ENCODE results near the gene DDX20. TPM values are rescaled to one million over a fixed set of nuclear protein-coding genes. Genes with fewer than 3 reads are reported as not detected.
"Not testable (repeated sequence)": the region's sequence is repeated elsewhere in the genome, so short reads cannot be mapped to it uniquely, and the experiment has no call there.

DDX20 gene
- total RNA-seq, 2 donors from 2014 or later, result 15.9 to 33.9 TPM

DNA sequence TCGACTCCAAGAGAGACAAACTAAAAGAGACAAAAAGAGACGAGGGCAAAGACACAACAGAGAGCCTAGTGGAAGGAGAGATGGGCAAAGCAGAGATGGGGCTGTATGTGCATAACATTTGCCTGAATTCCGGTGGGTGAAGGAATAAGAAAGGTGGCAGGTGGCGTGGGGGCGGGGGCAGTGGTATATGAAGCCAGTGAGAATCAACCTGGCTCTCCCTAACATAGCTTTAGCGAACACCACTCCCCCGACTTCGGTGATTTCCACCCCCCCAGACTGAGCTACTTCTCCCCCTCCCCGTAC is 17.6 kb upstream of the DDX20 start:
- no peaks in the 10 kb centered on the region for H3K27me3 ChIP-seq (replicated peaks; ENCODE audit: insufficient read depth)
- no peaks in the 10 kb centered on the region for H3K36me3 ChIP-seq
- WGBS, result 12% methylated on average over 9 of the region's 9 CpGs
- intact Hi-C loops (cut with DNase I), result no loop called here
- H3K4me1 ChIP-seq (replicated peaks), result no peaks in the 10 kb centered on the region
- H3K9me3 ChIP-seq, result no peaks in the 10 kb centered on the region
- no peak for TF ChIP-seq POLR2A (IDR thresholded peaks at IDR 0.05)
- TF ChIP-seq, protein P1, sequence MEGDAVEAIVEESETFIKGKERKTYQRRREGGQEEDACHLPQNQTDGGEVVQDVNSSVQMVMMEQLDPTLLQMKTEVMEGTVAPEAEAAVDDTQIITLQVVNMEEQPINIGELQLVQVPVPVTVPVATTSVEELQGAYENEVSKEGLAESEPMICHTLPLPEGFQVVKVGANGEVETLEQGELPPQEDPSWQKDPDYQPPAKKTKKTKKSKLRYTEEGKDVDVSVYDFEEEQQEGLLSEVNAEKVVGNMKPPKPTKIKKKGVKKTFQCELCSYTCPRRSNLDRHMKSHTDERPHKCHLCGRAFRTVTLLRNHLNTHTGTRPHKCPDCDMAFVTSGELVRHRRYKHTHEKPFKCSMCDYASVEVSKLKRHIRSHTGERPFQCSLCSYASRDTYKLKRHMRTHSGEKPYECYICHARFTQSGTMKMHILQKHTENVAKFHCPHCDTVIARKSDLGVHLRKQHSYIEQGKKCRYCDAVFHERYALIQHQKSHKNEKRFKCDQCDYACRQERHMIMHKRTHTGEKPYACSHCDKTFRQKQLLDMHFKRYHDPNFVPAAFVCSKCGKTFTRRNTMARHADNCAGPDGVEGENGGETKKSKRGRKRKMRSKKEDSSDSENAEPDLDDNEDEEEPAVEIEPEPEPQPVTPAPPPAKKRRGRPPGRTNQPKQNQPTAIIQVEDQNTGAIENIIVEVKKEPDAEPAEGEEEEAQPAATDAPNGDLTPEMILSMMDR (IDR thresholded peaks at IDR 0.05), result no peak
- no peak for TF ChIP-seq POLR2AphosphoS5 (IDR thresholded peaks at IDR 0.05)
- DNase-seq (ENCODE audit: low spot score), result no peak
- H3K27ac ChIP-seq, result peak overlapping the region; percentile 90 to 92
- peak overlapping the region; percentile 48 to 61 for H3K4me3 ChIP-seq

DNA sequence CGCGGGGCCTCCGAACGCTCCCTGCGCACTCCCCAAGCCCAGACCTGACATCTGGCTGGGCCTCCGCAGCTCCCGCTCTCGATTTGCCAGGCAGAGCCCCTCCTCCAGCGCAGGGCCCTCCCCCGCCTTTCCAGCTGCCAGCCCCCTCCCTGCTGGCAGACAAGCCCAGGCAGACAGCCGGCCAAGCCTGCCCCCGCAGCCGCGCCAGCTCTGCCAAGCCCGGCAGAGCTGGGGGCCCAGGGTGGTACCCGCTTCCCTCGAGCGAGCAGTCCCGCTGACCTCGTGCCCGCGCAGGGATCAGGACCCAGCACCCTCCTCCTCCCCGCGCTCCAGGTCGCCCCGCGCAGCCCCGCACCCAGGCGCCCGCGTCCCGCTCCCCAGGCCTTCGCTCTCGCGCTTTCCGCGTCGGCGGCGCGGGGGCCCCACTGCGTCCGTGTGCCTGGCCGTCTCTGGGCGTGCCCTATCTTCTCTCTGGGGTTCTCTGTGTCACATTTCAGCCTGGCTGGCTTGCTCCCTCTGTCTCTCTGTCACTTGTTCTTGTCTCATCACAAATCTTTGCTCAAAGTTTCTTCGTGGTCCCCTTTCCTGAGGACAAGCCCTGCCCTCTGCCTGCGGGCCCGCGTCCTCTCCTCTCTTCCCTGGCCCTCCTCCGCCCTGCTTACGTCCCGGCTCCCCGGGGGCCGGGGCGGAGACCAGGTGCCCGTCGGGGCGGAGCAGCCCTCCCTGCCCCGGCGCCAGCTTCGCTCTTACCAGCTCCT is 17.1 kb upstream of the DDX20 start:
- intact Hi-C loops (cut with DNase I), result no loop called here

DNA sequence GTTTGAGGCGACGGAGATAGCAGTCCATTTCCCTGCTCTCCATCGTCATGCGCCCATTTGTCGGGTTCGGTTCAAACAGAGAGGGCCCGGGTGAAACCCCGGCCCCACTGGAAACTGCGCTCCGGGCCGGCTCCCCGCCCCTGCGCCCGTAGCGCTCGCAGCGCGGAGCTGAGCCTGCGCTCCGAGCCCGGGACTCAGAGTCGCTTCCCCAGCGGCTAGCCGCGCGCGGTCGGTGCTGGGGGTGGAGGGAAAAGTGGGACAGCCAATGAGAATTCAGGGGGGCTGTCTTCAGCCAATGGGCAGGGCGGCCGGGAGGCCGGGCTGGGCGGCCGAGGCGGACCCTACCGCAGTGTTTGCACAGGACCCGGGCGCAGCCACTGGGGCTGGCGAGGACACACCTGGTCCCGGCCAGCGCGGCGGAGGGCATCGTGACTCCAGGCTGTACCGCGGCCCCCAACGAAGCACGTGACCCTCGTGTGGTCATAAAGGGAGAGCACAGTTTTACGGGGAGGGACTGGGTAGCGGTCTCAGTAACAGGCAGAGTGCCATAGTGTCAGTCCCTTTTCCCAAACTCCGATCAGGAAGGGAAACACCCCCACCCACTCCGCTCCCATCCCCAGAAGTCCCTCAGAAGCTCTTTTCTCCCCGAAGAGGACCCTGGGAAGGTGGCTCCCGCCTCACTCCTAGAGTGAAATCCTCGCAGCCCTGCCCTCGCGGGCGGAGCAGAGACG is 16.3 kb upstream of the DDX20 start, which contains the start of gene INKA2:
TSS of gene INKA2 (minus strand) at position 202 of the 731 bp plus-strand sequence. CDS start at position 49, 153 bp downstream.
- intact Hi-C loops (cut with DNase I), result no loop called here
- Histone ChIP-seq H3K27me3 (replicated peaks; ENCODE audit: insufficient read depth) (no peaks in the 10 kb centered on the region), H3K4me3 (peak within 1 kb of the TSS; percentile 48 to 61), H3K4me1 (replicated peaks) (no peaks in the 10 kb centered on the region), H3K9me3 (no peaks in the 10 kb centered on the region), H3K36me3 (no peaks in the 10 kb centered on the region), H3K27ac (peak within 1 kb of the TSS; percentile 90 to 92)
- WGBS, result under 1% methylated on average over 56 of the region's 59 CpGs
- DNase-seq (ENCODE audit: low spot score), result peak; percentile 88
- TF ChIP-seq, protein P1 (IDR thresholded peaks at IDR 0.05), result peak in 1 of 4 experiments; percentile 29
- TF ChIP-seq POLR2AphosphoS5 (IDR thresholded peaks at IDR 0.05) (peak; percentile 85), POLR2A (IDR thresholded peaks at IDR 0.05) (peak; percentile 86)

More for the DNA sequence above, 17.1 kb upstream of the DDX20 start:
- peak overlapping the region; percentile 48 to 61 for H3K4me3 ChIP-seq
- H3K4me1 ChIP-seq (replicated peaks), result no peaks in the 10 kb centered on the region
- H3K9me3 ChIP-seq, result no peaks in the 10 kb centered on the region
- peak; percentile 26 for TF ChIP-seq POLR2AphosphoS5 (IDR thresholded peaks at IDR 0.05)
- peak; percentile 68 for TF ChIP-seq POLR2A (IDR thresholded peaks at IDR 0.05)
- TF ChIP-seq, protein P1 (IDR thresholded peaks at IDR 0.05), result no peak
- H3K27ac ChIP-seq, result peak overlapping the region; percentile 90 to 92
- WGBS, result under 1% methylated on average over 61 of the region's 61 CpGs
- no peaks in the 10 kb centered on the region for H3K27me3 ChIP-seq (replicated peaks; ENCODE audit: insufficient read depth)
- peak; percentile 74 for DNase-seq (ENCODE audit: low spot score)
- no peaks in the 10 kb centered on the region for H3K36me3 ChIP-seq

DNA sequence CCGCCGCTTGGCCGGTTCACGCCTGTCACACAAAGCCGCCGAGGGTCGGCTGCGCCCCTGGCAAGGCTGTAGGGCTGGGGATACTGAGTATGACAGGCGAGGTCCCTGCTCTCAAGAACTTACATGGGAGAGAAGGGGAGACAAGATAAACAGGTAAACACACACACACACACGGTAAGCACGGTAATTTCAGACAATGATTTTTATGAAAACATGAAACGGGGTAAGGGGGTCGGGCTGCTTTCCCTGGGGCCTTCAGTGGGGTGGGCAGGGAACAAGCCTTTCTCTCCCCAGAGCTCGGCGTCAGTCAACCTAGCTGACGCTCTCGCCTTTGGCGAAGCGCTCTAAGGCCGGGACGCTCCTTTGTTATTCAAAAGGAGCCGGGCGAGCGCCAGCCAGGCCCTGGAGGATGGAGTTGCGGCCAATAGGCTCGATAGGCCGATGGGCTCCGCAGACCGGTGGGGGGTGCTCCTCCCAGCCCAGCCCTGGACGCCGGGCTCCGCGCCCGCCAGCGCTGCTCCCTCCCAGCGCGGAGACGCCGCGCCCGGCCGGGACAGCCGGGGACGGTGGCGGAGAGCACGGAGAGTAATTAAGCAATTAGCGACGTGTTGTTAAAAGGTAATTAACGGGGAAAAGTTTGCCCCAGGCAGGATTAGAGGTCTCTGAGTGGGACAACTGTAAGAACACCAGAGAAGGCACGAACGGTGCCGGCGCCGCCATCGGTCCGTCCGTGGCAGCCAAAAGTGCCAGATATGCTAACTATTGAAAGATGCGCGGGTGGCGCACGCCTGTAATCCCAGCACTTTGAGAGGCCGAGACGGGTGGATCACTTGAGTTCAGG is 15.6 kb upstream of the DDX20 start:
- Histone ChIP-seq H3K4me3 (peak overlapping the region; percentile 48 to 61), H3K27me3 (replicated peaks; ENCODE audit: insufficient read depth) (no peaks in the 10 kb centered on the region), H3K9me3 (no peaks in the 10 kb centered on the region), H3K27ac (peak overlapping the region; percentile 90 to 92), H3K4me1 (replicated peaks) (no peaks in the 10 kb centered on the region), H3K36me3 (no peaks in the 10 kb centered on the region)
- DNase-seq (ENCODE audit: low spot score), result peak; percentile 56
- TF ChIP-seq POLR2AphosphoS5 (IDR thresholded peaks at IDR 0.05) (no peak), POLR2A (IDR thresholded peaks at IDR 0.05) (no peak)
- TF ChIP-seq, protein P1 (IDR thresholded peaks at IDR 0.05), result no peak
- intact Hi-C loops (cut with DNase I), result no loop called here
- WGBS, result 1% methylated on average over 62 of the region's 63 CpGs

DNA sequence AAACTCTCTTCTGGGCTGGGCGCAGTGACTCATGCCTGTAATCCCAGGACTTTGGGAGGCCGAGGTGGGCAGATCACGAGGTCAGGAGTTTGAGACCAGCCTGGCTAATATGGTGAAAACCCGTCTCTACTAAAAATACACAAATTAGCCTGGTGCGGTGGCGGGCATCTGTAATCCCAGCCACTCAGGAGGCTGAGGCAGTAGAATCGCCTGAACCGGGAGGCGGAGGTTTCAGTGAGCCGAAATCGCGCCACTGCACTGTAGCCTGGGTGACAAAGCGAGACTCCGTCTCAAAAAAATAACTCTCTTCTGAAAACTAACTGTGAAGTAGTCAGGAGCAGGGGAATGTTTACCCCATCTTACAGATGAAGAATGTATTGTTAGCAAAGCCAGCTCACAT is 13.4 kb upstream of the DDX20 start:
- not testable (repeated sequence) for DNase-seq (ENCODE audit: low spot score)

More for the DNA sequence above, 13.4 kb upstream of the DDX20 start:
- H3K9me3 ChIP-seq; H3K36me3 ChIP-seq; H3K4me1 ChIP-seq (replicated peaks); intact Hi-C loops (cut with DNase I); H3K4me3 ChIP-seq; H3K27ac ChIP-seq; H3K27me3 ChIP-seq (replicated peaks; ENCODE audit: insufficient read depth): not testable (repeated sequence)
- WGBS, result 95% methylated on average over 14 of the region's 14 CpGs
